Urothelium cell line (cell line): Measurements from ENCODE around the gene CDKAL1.
"Not testable (repeated sequence)": the region's sequence is repeated elsewhere in the genome, so short reads cannot be mapped to it uniquely, and the experiment has no call there.

Experiments used
- DNase-seq: peaks from one replicate; pipeline ENCODE4 v3.0.0; 2011; ENCODE audit warnings: low spot score, mixed read lengths
- FAIRE-seq: peaks from 2 replicates; lab custom pipeline; 2011; peaks lifted over from hg19 to GRCh38; lab: Jason Lieb, UNC

CDKAL1 gene

DNA sequence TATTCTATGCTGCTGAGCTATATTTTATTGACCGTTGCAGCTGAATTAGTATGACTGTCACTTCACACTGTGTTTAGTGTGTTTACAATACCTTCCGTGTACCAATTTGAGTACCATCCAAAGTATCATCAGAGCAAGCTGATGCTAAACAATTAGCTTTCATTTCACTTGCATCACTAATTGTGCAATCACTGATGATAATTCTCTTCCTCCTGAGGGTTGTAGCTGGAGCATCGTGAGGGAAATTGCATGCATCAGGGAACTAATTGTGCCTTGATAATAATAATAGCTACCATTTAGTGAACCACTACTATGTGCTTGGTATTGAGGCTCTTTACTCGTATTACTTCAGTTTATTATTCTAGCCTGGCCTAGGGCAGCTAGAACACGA, 674.5 kb downstream of the CDKAL1 start:
- no peak for FAIRE-seq
- DNase-seq, result no peak

DNA sequence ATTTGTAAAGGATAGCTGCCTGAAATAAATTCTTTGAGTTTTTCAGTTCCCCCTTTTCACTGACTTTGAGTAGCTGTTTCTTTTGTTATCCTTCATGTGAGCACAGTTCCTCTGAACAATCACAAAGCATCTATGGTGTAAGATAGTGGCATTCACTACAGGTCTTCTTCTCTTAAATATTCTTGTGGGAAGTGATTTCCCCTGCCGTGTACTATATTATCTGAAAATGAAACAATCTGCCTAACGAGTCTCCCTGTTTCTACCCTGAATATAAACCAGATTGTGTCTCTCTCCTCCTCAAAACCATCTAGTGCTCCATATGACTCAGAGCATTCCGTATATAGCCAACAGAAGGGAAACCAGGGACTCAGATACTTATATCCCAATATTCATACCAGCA, 679.2 kb downstream of the CDKAL1 start:
- DNase-seq (no peak), FAIRE-seq (no peak)

DNA sequence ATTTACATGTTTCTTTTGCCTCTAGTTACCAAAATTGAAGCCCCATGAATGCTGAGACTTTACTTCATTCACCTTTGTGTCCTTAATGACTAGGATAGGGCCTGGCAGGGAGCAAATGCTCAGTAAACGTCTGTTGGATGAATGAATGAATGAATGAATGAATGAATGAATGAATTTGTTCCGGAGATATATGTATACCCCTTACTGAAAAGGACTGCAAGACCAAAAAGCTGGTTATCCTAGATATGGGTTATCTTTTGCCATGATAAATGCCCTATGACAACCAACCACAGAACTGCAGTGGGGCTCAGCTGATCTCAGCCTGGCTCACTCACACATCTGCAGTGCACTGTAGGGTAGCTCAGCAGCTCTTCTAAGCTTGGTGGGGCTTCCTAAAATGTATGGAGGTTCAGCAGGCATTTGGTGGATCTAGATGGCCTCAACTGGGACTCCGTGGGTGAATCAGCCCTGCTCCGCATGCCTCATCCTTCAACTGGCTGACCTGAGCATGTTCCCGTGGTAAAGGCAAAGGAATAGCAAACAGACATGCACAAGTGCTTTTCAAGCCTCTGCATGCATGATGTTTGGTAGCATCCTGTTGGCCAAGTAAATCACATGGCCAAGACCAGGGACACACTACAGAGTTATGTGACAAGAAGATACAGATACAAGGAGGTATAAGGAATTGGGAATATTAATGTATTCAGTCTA, 680.6 kb downstream of the CDKAL1 start:
- DNase-seq, result no peak
- no peak for FAIRE-seq

DNA sequence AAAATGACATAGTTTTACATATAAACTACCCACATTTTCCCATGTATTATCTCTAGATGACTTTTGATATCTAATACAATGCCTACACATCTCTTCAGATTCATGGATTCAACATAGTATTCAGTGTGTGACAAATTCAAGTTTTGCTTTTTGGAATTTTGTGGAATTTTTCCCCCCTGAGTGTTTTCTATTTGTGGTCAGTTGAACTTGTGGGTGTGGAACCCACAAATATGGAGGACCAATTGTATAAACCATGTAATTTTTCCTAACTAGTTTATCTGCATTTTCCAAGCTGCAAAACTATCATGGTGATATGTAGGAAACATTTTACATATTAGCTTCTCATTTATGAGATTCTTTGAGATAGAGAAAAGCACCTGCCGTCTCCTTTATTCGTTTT, 685.0 kb downstream of the CDKAL1 start:
- no peak for FAIRE-seq

DNA sequence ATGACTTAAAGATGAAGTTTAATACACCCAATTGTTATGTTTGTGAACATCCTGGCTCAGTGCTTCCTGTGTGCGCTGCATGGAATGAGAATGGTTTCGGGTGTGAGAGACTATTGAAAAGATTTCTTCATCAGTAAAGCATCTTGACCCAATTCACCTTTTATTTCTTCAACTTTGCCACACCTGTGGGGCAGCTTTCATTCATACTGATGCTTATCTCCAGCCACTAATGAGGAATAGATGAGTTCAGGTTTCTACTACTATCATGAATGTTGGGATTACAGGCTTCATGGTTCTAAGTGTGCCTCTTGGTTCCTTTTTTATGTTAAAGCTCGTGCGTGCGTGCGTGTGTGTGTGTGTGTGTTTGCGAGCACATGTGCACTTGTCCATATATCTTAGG, 685.6 kb downstream of the CDKAL1 start:
- DNase-seq (no peak), FAIRE-seq (no peak)

More for the DNA sequence above, 685.0 kb downstream of the CDKAL1 start:
- DNase-seq, result no peak

- FAIRE-seq, result no peak
- no peak for DNase-seq
Observed at GRCh38 chr6:21220271-21220987, 686.2 kb downstream of the CDKAL1 start.

DNA sequence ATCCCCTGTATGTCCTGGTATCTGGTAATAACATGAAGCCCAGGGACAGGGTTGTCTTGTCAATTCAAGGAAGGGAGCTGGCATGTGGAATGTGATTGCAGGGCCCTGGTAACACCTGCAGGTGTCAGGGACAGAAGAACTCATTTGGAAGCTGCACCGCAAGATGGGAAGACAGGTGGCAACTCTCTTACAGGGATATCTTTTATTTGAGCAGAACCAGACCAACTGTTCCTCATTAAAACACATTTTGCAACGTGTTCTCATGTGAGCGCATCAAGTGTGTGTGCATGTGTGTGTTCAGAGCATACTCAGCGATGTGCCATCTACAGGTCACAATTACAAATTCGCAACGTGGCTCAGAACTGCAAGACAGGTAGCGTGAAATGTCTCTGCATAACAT, 688.4 kb downstream of the CDKAL1 start:
- no peak for DNase-seq
- FAIRE-seq, result no peak

DNA sequence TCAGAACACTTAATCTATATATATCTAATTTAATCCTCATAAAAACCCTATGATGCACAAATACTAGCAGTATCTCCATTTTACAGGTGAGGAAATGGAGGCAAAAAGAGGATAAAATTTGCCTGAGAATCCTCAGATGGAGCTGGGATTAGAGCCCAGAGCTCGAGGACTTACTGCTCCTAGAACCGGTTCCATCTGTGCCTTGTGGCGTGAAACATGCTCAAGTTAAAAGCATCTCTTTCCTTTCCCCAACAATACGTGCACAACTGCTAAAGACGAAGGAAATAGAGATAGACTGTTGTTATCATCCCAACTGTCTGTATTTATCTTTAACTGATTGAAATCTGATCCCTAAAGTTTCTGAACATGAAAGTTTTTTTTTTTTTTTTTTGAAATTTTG, 691.7 kb downstream of the CDKAL1 start:
- FAIRE-seq (no peak), DNase-seq (no peak)

DNA sequence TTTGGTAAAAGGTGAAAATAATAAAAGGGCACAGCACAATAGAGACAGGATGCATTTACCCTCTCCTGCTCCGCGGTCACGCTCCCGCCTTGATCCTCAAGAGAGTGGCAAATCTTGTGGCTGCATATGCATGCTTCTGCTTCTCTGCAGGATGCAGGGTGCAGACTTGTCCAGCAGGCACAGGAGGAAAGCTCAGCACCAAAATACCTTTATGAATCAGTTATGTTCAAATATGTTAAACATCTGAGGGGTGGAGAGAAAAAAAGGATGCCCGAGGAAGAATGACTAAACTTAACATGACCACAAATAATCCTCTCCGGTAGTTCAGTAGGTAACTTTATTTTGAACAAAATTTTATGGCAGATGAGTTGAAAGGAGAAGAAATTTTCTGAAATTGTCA, 693.2 kb downstream of the CDKAL1 start:
- peak; percentile 10 for DNase-seq
- no peak for FAIRE-seq

GRCh38 chr6:21228411-21228810, 694.2 kb downstream of the CDKAL1 start:
- DNase-seq (no peak), FAIRE-seq (no peak)

- FAIRE-seq, result no peak
- DNase-seq, result no peak
Observed at GRCh38 chr6:21228876-21229460, 694.7 kb downstream of the CDKAL1 start.

DNA sequence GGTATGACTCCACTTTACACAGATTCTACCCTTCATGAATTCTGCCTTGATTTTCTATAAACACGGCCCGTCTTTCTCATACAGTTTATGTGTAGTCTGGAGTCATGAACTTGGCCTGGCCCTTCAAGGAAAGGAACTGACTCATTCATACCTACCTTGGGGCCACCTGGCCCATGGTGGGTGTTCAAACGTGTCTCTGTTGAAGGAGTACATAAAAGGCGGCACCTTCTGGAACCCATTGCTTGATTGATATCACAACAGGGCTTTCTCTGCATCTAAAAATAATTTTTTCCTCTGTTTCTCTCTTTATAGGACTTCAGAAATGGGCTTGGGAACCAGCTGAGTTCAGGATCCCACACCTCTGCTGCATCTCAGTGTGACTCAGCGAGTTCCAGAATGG, 696.3 kb downstream of the CDKAL1 start:
- no peak for FAIRE-seq
- no peak for DNase-seq

DNA sequence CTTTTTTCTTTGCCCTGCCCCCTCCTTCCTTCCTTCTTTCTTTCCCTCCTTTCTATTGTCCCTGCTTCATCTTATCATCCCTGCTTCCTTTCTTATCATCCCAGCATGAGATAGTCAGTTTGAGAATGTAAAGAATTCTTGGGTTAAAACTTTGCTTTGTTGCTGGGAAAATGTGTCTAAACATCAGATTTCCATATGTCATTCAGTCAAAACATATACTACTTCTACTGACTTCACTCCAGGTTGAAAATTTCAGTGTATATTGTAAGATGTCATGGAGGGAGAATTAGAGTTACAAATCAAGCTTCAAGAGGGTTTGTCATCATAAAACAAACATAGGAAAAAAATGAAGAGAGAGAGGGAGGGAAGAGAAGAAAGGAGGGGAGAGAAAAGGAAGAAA, 700.9 kb downstream of the CDKAL1 start:
- DNase-seq (no peak), FAIRE-seq (no peak)

- DNase-seq, result no peak
- no peak for FAIRE-seq
Observed at GRCh38 chr6:21238208-21238607, 704.0 kb downstream of the CDKAL1 start.

DNA sequence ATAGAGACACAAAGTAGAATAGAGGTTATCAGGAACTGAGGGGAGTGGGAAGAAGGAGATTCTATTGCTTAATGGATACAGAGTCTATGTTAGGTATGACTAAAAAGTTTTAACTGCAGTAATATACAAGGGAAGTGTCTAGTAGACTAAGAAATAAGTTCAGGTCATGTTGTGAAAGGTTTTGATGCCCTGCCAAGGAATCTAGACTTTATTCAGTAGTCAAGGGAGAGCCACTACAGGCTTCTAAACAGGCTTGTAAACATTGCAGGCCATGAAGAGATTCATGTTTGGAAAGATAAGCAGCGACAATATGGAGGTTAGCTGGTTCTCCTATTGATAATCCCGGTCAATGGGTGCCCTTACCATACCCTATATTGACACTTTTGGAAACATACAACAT, 706.5 kb downstream of the CDKAL1 start:
- DNase-seq, result no peak
- no peak for FAIRE-seq

DNA sequence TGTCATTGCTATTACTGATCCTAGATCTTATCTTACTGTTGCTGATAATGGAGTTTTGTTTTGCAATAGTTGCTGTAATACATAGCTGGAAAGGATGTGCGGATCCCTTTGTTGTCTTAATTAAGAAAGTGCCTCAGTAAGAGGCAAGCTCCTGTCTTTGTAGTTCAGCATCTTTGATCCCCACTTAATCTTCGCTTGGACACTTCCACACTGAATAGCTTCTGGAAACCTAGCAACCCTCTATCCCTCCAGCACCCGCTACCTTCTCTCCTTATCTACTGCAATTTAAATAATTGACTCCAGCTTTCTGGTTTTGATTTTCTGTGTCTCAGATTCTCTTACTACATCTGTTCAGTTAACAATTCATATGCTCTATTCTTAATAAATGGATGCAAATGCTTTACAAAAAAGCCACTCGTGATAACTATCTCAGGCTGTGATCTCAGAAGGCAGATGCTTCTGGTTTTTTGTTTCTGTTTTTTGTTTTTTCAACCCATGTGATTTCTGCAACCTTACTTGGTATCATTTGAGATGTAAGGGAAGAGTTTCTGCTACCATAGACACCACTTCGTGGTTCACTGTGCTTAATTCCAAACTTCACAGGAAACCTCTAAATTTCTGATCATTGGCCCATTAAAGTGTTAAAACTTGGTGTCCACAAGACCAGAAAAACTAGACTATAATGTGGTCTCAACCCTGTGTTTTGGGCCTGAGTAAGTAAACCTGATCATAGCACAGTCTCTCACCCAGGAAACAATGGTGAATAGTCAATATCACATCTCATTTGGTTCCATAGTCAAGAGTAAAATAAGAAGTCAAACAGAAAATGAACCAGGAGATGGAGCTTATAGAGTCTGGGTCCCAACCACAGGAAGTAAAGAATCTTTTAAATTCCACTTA, 707.2 kb downstream of the CDKAL1 start:
- DNase-seq (no peak), FAIRE-seq (no peak)

- DNase-seq (no peak), FAIRE-seq (no peak)
Observed at GRCh38 chr6:21244897-21245470, 710.7 kb downstream of the CDKAL1 start.

DNA sequence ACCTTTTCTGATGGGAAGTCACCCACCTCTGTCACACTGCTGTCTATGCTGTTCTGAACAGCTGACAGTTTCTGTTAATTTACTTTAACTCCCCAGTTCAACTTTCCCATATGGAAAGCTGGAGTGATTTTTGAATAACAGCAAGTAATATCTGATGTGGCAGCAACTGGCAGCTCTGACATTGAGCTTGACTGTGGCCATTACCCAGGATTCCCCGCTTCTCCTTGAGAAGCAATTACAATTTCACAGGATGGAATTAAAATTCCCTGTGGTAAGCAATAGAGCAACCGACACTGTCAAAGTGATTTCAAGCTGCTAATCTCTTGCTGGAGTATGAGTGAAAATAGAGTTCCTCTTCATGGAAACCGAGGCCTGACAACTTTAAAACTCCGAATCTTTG, 711.2 kb downstream of the CDKAL1 start:
- FAIRE-seq (no peak), DNase-seq (no peak)

DNA sequence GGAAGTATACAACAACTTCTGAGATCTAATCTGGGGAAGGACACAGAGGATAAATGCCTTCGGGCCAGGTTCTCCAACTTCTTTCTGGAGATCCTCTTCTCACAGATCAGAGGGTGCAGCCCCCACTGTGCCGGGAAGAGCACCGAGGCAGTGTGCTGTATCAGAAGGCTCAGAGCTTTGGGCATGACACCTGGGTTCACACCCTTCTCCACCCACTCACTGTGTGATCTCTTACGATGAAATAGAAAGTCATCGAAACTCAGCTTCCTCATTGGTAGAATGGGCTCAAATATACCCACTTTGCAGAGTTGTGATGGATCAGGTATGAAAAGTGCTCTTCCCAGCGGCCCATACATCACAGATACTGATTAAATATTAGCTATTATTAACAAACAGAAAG, 711.8 kb downstream of the CDKAL1 start:
- no peak for DNase-seq
- no peak for FAIRE-seq

DNA sequence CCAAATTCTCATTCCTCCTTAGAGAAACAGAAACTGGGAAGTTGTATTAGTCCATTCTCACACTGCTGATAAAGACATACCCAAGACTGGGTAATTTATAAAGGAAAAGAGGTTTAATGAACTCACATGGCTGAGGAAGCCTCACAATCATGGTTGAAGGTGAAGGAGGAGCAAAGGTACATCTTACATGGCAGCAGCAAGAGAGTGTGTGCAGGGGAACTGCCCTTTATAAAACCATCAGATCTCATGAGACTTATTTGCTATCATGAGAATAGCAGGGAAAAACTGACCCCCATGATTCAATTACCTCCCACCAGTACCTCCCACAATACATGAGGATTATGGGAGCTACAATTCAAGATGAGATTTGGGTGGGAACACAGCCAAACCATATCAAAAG, 720.2 kb downstream of the CDKAL1 start:
- not testable (repeated sequence) for DNase-seq, FAIRE-seq

DNA sequence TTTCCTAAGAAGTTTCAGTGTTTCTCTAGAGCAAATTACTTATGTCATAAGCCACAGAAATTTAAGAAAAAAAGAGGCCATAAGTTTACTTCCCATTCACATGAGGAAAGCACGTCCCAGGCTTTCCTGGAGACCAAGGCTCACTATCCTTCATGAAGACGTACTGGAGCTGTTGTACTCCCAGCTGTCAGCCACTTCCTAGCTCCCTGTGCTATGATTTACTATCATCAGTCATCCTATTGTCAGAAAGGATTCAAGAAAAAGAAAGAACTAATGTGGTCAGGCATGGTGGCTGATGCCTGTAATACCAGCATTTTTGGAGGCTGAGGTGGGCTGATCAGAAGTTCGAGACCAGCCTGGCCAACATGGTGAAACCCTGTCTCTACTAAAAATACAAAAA, 721.9 kb downstream of the CDKAL1 start:
- FAIRE-seq, result no peak

More for the DNA sequence above, 721.9 kb downstream of the CDKAL1 start:
- no peak for DNase-seq
